Natural killer cell (primary cell): ENCODE measurements around the gene USP3. TPM values are rescaled to one million over a fixed set of nuclear protein-coding genes. Genes with fewer than 3 reads are reported as not detected.

ENCODE experiments used
- ATAC-seq, 3 donors: fragments of 150-1000 bp in 2 of 3; fragments of 200-7000 bp in 1 of 3; cut with Tn5 transposase; 1 replicate in 1 of 3; 2 replicates in 2 of 3; pipeline ENCODE4 v1.10.0; 2021; ENCODE audit warnings: mild to moderate bottlenecking in 2 of 3, moderate library complexity in 2 of 3
- DNase-seq, 2 donors: peaks; one replicate each; pipeline versions ENCODE4 v3.0.0 to v3.0.0-alpha.2; 2013 to 2021; ENCODE audit warnings: mixed read lengths in 1 of 2
- H3K27ac ChIP-seq: one replicate; pipeline ENCODE4 v1.5.1; 2013; ENCODE audit warnings: mild to moderate bottlenecking, low read length
- H3K27me3 ChIP-seq: one replicate; pipeline ENCODE4 v1.6.1; 2013; ENCODE audit warnings: low read length; ENCODE audit not compliant: control insufficient read depth, insufficient read depth
- H3K36me3 ChIP-seq: one replicate; pipeline ENCODE4 v1.6.1; 2013; ENCODE audit warnings: low read length; ENCODE audit not compliant: control insufficient read depth, insufficient read depth
- H3K4me1 ChIP-seq: one replicate; pipeline ENCODE4 v1.6.1; 2013; ENCODE audit warnings: low read length; ENCODE audit not compliant: control insufficient read depth, insufficient read depth
- H3K4me3 ChIP-seq: one replicate; pipeline ENCODE4 v1.5.1; 2013; ENCODE audit warnings: low read length
- H3K9me3 ChIP-seq: one replicate; pipeline ENCODE4 v1.6.1; 2013; ENCODE audit warnings: low read length; ENCODE audit not compliant: control insufficient read depth, insufficient read depth
- H3K27ac Mint-ChIP-seq, 2 donors: one replicate each; pipeline ENCODE4 v1.8.0; 2022; ENCODE audit warnings: mild to moderate bottlenecking in 2 of 2, mixed read lengths in 2 of 2, moderate library complexity in 1 of 2
- H3K27me3 Mint-ChIP-seq, 2 donors: one replicate each; pipeline ENCODE4 v1.8.0; 2022; ENCODE audit warnings: low read depth in 2 of 2, mixed read lengths in 2 of 2
- H3K36me3 Mint-ChIP-seq: one replicate; pipeline ENCODE4 v1.8.0; 2022; ENCODE audit warnings: mixed read lengths
- H3K4me1 Mint-ChIP-seq, 2 donors: one replicate each; pipeline ENCODE4 v1.8.0; 2022; ENCODE audit warnings: mixed read lengths in 2 of 2
- H3K4me3 Mint-ChIP-seq: one replicate; pipeline ENCODE4 v1.8.0; 2022; ENCODE audit warnings: mild to moderate bottlenecking, moderate library complexity, mixed read lengths
- H3K9me3 Mint-ChIP-seq, 2 donors: one replicate each; pipeline ENCODE4 v1.8.0; 2022; ENCODE audit warnings: mixed read lengths in 2 of 2
- WGBS: methylation state at CpG from one replicate; pipeline ENCODE4 v1.1.7; 2013; ENCODE audit warnings: missing lambda C conversion rate; ENCODE audit not compliant: insufficient coverage; 5-methylcytosine and 5-hydroxymethylcytosine counted together
- intact Hi-C: fragments of 100-400 bp; cut with micrococcal nuclease; formaldehyde crosslinking; loops from one replicate; pipeline ENCODE4 v1.14.2; 2022
- total RNA-seq, 4 donors: library from RNA; stranded (reverse); fragments of 120-200 nt in 1 of 4; gene quantifications; one replicate each; pipeline versions ENCODE4 v1.2.3 to v1.2.4, GENCODE V29; 2013 to 2022
- TF ChIP-seq, protein P1 (sequence below): fragments of 200-600 bp; IDR thresholded peaks from one replicate; pipeline ENCODE4 v1.8.0; 2022; ENCODE audit warnings: antibody characterized with exemption

USP3 gene
- total RNA-seq, 3 donors from 2014 or later (not counting 1 experiment from before 2014, with no cell fraction given) = 163 to 187 (median 169) TPM

DNA sequence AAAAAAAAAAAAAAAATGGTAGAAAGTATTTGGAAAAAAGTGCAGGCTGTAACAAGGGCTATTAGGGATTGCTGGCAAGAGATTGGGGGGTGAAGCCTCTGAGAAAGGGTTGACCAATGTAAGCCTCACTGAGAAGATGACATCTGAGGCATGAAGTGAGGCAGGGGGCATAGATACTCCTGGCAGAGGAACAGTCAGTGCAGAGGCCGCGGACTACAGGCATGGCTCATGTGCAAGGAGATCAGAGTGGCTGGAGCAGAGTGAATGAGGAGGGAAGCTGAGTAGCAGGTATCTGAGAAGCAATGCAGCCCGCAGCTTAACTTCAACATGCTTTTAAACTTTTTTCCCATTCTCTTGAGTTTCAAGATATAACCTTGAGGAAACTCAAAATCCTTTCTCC is 98.2 kb downstream of the USP3 start:
- H3K27me3 Mint-ChIP-seq = no peaks in the 10 kb centered on the region
- intact Hi-C loops = loop anchor here (5.0 kb wide), 1 partner anchor 95 kb away; no protein-coding TSS in a partner anchor
- H3K4me1 ChIP-seq = peaks cover 36% of the 10 kb centered on the region
- H3K27ac ChIP-seq = no peak overlapping the region
- peaks cover 32 to 53% of the 10 kb centered on the region in 2 donors for H3K4me1 Mint-ChIP-seq
- 95% methylated on average over 3 of the region's 3 CpGs for WGBS
- H3K36me3 ChIP-seq = peaks cover 2% of the 10 kb centered on the region
- ATAC-seq = no peak
- TF ChIP-seq, protein P1, sequence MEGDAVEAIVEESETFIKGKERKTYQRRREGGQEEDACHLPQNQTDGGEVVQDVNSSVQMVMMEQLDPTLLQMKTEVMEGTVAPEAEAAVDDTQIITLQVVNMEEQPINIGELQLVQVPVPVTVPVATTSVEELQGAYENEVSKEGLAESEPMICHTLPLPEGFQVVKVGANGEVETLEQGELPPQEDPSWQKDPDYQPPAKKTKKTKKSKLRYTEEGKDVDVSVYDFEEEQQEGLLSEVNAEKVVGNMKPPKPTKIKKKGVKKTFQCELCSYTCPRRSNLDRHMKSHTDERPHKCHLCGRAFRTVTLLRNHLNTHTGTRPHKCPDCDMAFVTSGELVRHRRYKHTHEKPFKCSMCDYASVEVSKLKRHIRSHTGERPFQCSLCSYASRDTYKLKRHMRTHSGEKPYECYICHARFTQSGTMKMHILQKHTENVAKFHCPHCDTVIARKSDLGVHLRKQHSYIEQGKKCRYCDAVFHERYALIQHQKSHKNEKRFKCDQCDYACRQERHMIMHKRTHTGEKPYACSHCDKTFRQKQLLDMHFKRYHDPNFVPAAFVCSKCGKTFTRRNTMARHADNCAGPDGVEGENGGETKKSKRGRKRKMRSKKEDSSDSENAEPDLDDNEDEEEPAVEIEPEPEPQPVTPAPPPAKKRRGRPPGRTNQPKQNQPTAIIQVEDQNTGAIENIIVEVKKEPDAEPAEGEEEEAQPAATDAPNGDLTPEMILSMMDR = no peak
- peak overlapping the region; percentile 15 to 25 for H3K27ac Mint-ChIP-seq
- no peaks in the 10 kb centered on the region for H3K9me3 ChIP-seq
- H3K4me3 Mint-ChIP-seq = peak overlapping the region; percentile 56
- H3K27me3 ChIP-seq = no peaks in the 10 kb centered on the region
- H3K9me3 Mint-ChIP-seq = no peaks in the 10 kb centered on the region
- no peaks in the 10 kb centered on the region for H3K36me3 Mint-ChIP-seq
- no peak for DNase-seq
- H3K4me3 ChIP-seq = no peak overlapping the region

DNA sequence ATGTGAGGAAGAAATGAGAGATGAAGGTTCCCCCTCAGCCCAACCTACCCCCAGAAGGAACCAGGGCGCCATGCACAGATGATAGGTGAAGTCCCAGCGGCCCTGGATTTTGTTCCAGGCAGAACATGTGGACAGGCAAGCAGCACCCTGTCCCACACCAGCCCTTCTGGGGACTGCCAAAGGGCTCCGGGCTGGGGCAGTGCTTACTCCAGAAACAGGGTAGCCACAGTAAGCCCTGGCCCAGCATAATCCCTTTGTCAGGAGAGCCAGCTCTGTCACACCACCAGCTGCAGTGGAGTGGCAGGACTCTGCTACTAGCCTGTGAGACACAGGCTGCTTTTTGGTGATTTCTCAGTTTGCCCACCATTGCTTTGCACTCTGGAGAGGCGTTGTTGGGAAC is 99.1 kb downstream of the USP3 start:
- DNase-seq = no peak
- Histone ChIP-seq H3K27ac (no peak overlapping the region), H3K4me1 (peaks cover 36% of the 10 kb centered on the region), H3K27me3 (no peaks in the 10 kb centered on the region), H3K4me3 (no peak overlapping the region), H3K9me3 (no peaks in the 10 kb centered on the region), H3K36me3 (peaks cover 11% of the 10 kb centered on the region)
- peaks cover 8% of the 10 kb centered on the region for H3K36me3 Mint-ChIP-seq
- H3K9me3 Mint-ChIP-seq = no peaks in the 10 kb centered on the region
- WGBS = 95% methylated on average over 4 of the region's 4 CpGs
- no peak for ATAC-seq
- peak overlapping the region; percentile 56 for H3K4me3 Mint-ChIP-seq
- H3K4me1 Mint-ChIP-seq = peaks cover 32 to 53% of the 10 kb centered on the region in 2 donors
- H3K27me3 Mint-ChIP-seq = no peaks in the 10 kb centered on the region
- TF ChIP-seq, protein P1 = no peak
- peak overlapping the region in 1 of 2 donors; percentile 25 for H3K27ac Mint-ChIP-seq
- intact Hi-C loops = loop anchor here (5.0 kb wide), 1 partner anchor 96 kb away; no protein-coding TSS in a partner anchor

DNA sequence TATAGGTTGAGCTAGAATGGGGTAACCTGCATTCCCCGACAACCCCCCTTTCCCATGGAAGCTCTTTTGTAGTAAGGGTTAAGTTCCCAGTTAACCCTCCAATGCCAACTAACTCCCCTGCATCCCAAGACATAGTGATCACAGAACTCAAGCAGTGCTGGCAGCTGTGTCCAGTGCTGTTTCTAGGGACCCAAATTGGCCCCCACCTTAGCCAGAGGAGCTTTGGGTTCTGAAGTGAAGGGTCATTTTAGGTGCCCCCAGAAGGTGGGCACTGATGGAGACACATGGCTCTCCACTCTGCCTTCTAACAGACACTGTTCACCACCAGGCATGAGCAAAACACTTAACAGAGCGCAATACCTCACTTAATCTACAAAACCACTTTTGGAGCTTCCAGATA is 99.9 kb downstream of the USP3 start:
- Histone ChIP-seq H3K4me1 (peaks cover 36% of the 10 kb centered on the region), H3K27me3 (no peaks in the 10 kb centered on the region), H3K9me3 (no peaks in the 10 kb centered on the region), H3K27ac (no peak overlapping the region), H3K36me3 (peaks cover 16% of the 10 kb centered on the region), H3K4me3 (no peak overlapping the region)
- Mint-ChIP-seq H3K27me3 (no peaks in the 10 kb centered on the region), H3K36me3 (peaks cover 8% of the 10 kb centered on the region), H3K4me1 (peaks cover 32 to 52% of the 10 kb centered on the region in 2 donors), H3K4me3 (no peak overlapping the region), H3K27ac (no peak overlapping the region), H3K9me3 (no peaks in the 10 kb centered on the region)
- ATAC-seq (no peak), DNase-seq (no peak)
- intact Hi-C loops = loop anchor here (5.0 kb wide), 1 partner anchor 97 kb away; no protein-coding TSS in a partner anchor
- TF ChIP-seq, protein P1 = no peak
- no CpG with 5 or more reads among the region's 2 CpGs for WGBS

DNA sequence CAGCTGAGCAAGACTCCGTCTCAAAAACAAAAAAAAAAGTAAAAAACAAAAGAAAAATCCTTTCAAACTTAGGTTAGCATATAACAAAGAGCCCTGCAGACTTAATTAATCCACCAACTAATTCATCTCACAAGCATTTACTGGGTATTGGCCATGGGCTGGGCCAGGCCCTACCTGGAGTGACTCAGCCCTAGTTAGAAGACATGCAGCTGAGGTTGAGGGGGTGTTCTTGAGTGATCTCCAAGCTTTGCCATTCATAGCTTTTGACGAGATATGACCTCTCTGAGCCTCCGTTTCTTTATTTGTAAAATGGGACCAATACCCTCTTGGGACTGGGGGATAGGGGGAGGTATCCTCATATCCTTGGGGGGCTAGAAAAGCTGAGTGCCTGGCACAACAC is 100.6 kb downstream of the USP3 start:
- no peaks in the 10 kb centered on the region for H3K9me3 ChIP-seq
- peaks cover 18% of the 10 kb centered on the region for H3K36me3 ChIP-seq
- no peak overlapping the region for H3K4me3 ChIP-seq
- no peak overlapping the region for H3K4me3 Mint-ChIP-seq
- intact Hi-C loops = no loop called here
- no peaks in the 10 kb centered on the region for H3K27me3 ChIP-seq
- H3K4me1 Mint-ChIP-seq = peaks cover 35 to 47% of the 10 kb centered on the region in 2 donors
- 100% methylated on average over 3 of the region's 3 CpGs for WGBS
- H3K27ac Mint-ChIP-seq = peak overlapping the region; percentile 65 to 76
- no peak for ATAC-seq
- peaks cover 30% of the 10 kb centered on the region for H3K4me1 ChIP-seq
- no peak overlapping the region for H3K27ac ChIP-seq
- H3K36me3 Mint-ChIP-seq = peaks cover 8% of the 10 kb centered on the region
- no peaks in the 10 kb centered on the region for H3K9me3 Mint-ChIP-seq
- DNase-seq = no peak
- no peaks in the 10 kb centered on the region for H3K27me3 Mint-ChIP-seq
- TF ChIP-seq, protein P1 = no peak
